ENCODE measurements around the gene TTLL8. TPM values are rescaled to one million over a fixed set of nuclear protein-coding genes. Genes with fewer than 3 reads are reported as not detected.

The TTLL8 gene
- total and polyA plus RNA-seq, 4 donors = not detected

GRCh38 chr22:50076646-50077535 lies 18.8 kb upstream of the TTLL8 start:
- no peak overlapping the region for H3K27ac ChIP-seq (ENCODE audit: low read depth in 1 of 2, low read length in 2 of 2)
- H3K27me3 ChIP-seq (ENCODE audit: control insufficient read depth in 4 of 4, insufficient read depth in 4 of 4, low read length in 3 of 4) = no peaks in the 10 kb centered on the region
- H3K36me3 ChIP-seq (ENCODE audit: control insufficient read depth in 4 of 4, insufficient read depth in 3 of 4, low read depth in 1 of 4, low read length in 3 of 4) = no peaks in the 10 kb centered on the region
- no peaks in the 10 kb centered on the region for H3K9me3 ChIP-seq (ENCODE audit: control insufficient read depth in 4 of 4, low read length in 3 of 4)
- no peak for DNase-seq (ENCODE audit: low spot score)
- WGBS = 86% methylated on average over 43 of the region's 43 CpGs
- H3K4me1 ChIP-seq (ENCODE audit: control insufficient read depth in 4 of 4, insufficient read depth in 4 of 4, low read length in 3 of 4) = no peaks in the 10 kb centered on the region
- TF ChIP-seq ZBTB33 (IDR thresholded peaks at IDR 0.05) = no peak
- TF ChIP-seq REST (IDR thresholded peaks at IDR 0.05) = no peak
- no peak for TF ChIP-seq HNF4A (conservative IDR thresholded peaks at IDR 0.05)
- no peak for TF ChIP-seq EGR1 (IDR thresholded peaks at IDR 0.05; ENCODE audit: low read depth in 2 of 2)
- no peak for TF ChIP-seq RXRA (IDR thresholded peaks at IDR 0.05)
- TF ChIP-seq HNF4G (IDR thresholded peaks at IDR 0.05) = no peak
- TF ChIP-seq MAX (IDR thresholded peaks at IDR 0.05) = no peak
- TF ChIP-seq FOXA2 (IDR thresholded peaks at IDR 0.05) = no peak
- no peak for TF ChIP-seq JUND (IDR thresholded peaks at IDR 0.05)
- TF ChIP-seq GABPA (IDR thresholded peaks at IDR 0.05 in 1 of 2, conservative IDR thresholded peaks at IDR 0.05 in 1 of 2) = no peak
- H3K4me3 ChIP-seq (ENCODE audit: low read depth in 1 of 3, low read length in 3 of 3) = no peak overlapping the region
- H3K9ac ChIP-seq (ENCODE audit: low read depth in 1 of 2, low read length in 2 of 2) = no peak overlapping the region

GRCh38 chr22:50074551-50075530 lies 16.7 kb upstream of the TTLL8 start:
- WGBS = 81% methylated on average over 32 of the region's 32 CpGs

More at GRCh38 chr22:50074551-50075530, 16.7 kb upstream of the TTLL8 start:
- DNase-seq (ENCODE audit: low spot score) = no peak
- no peak overlapping the region for H3K9ac ChIP-seq (ENCODE audit: low read depth in 1 of 2, low read length in 2 of 2)
- no peaks in the 10 kb centered on the region for H3K36me3 ChIP-seq (ENCODE audit: control insufficient read depth in 4 of 4, insufficient read depth in 3 of 4, low read depth in 1 of 4, low read length in 3 of 4)
- H3K27ac ChIP-seq (ENCODE audit: low read depth in 1 of 2, low read length in 2 of 2) = no peak overlapping the region
- H3K4me1 ChIP-seq (ENCODE audit: control insufficient read depth in 4 of 4, insufficient read depth in 4 of 4, low read length in 3 of 4) = no peaks in the 10 kb centered on the region
- TF ChIP-seq MAX (IDR thresholded peaks at IDR 0.05) = no peak
- no peak for TF ChIP-seq ZBTB33 (IDR thresholded peaks at IDR 0.05)
- no peaks in the 10 kb centered on the region for H3K27me3 ChIP-seq (ENCODE audit: control insufficient read depth in 4 of 4, insufficient read depth in 4 of 4, low read length in 3 of 4)
- H3K9me3 ChIP-seq (ENCODE audit: control insufficient read depth in 4 of 4, low read length in 3 of 4) = no peaks in the 10 kb centered on the region
- no peak overlapping the region for H3K4me3 ChIP-seq (ENCODE audit: low read depth in 1 of 3, low read length in 3 of 3)
